ENCODE results near the gene IVL.

Gene IVL

DNA sequence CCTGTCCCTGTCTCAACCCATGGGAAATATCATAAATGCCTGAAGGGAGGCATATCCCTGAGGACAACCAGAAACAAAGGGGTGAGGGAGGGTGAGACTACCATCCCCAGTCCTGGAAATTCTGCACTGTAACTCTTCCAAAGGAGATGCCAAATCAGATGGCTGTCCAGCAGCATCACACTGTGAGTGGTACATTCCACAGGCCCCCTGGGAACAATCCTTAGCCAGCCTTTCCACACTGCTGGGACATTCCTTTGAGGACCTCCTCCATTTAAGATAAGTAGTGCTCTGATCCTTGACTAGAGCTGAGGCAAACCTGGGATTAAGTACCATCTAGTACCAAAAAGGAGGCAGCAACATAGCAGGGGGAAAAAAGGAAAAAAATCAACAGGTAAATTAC, 10.7 kb downstream of the IVL start:
- no peak overlapping the region for H3K4me3 ChIP-seq (ENCODE audit: control insufficient read depth, low read depth, low read length)
- no peak for DNase-seq (ENCODE audit: low read depth)
- TF ChIP-seq, protein P1, sequence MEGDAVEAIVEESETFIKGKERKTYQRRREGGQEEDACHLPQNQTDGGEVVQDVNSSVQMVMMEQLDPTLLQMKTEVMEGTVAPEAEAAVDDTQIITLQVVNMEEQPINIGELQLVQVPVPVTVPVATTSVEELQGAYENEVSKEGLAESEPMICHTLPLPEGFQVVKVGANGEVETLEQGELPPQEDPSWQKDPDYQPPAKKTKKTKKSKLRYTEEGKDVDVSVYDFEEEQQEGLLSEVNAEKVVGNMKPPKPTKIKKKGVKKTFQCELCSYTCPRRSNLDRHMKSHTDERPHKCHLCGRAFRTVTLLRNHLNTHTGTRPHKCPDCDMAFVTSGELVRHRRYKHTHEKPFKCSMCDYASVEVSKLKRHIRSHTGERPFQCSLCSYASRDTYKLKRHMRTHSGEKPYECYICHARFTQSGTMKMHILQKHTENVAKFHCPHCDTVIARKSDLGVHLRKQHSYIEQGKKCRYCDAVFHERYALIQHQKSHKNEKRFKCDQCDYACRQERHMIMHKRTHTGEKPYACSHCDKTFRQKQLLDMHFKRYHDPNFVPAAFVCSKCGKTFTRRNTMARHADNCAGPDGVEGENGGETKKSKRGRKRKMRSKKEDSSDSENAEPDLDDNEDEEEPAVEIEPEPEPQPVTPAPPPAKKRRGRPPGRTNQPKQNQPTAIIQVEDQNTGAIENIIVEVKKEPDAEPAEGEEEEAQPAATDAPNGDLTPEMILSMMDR (conservative IDR thresholded peaks at IDR 0.05; ENCODE audit: control insufficient read depth, insufficient read depth, low read depth, low read length), result no peak

DNA sequence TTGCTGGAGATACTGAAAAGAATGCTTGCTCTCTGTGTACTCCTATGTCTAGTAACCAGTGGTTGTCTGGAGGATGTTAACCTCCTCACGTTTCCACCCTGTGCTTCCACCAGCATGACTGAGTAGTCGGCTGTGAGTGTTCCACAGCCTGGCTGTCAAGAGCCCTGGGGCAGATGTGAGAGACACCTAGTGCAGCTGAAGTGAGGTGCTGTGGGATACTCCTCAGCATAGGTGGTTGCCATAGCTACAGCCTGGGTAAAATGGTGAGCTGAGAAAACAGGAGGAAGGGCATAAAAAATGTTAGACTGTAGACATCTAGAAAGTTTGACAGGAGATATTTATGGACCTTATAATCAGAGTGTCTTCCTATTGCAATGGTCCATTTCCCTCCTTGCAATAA, 15.8 kb downstream of the IVL start:
- no peak for DNase-seq (ENCODE audit: low read depth)
- H3K4me3 ChIP-seq (ENCODE audit: control insufficient read depth, low read depth, low read length), result no peak overlapping the region
- TF ChIP-seq, protein P1 (conservative IDR thresholded peaks at IDR 0.05; ENCODE audit: control insufficient read depth, insufficient read depth, low read depth, low read length), result no peak

DNA sequence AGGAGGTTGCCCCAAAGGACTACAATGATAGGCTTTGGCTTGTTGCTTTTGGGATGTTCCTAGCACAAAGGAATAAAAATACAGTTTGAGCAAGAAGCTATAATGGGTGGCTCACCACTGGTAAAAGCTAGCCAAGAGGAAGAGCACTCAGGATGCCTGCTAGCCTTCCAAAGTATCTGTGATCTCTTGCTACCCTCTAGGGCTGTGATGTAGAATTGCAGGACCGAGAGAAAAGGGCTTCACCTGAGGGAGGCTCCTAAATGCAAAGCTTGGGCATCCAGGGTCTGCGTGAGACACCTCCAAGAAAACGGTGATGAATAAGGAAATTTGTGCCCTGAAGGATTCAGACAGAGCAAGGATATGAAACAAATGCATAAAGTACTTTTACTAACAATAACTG, 17.7 kb downstream of the IVL start:
- DNase-seq (ENCODE audit: low read depth), result peak; percentile 40
- TF ChIP-seq, protein P1 (conservative IDR thresholded peaks at IDR 0.05; ENCODE audit: control insufficient read depth, insufficient read depth, low read depth, low read length), result peak; percentile 51
- H3K4me3 ChIP-seq (ENCODE audit: control insufficient read depth, low read depth, low read length), result no peak overlapping the region

DNA sequence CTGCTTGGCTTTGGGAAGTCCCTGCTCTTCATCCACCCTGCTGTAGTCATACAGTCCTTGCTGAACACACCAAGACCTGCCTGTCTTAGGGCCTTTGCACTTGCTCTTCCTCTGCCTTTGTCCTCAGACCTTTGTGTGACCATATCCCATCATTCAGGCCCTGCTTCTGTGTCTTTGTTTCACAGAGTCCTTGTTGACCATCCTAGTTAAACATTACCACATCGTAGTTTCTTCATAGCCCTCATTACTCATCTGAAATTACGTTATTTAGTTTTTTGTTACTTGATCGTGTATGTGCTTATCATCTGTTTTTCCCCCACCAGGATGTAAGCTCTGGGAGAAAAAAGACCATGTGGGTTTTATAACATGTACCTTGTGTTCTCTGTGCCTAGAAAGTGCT, 20.3 kb downstream of the IVL start:
- DNase-seq (ENCODE audit: low read depth), result no peak
- no peak overlapping the region for H3K4me3 ChIP-seq (ENCODE audit: control insufficient read depth, low read depth, low read length)
- TF ChIP-seq, protein P1 (conservative IDR thresholded peaks at IDR 0.05; ENCODE audit: control insufficient read depth, insufficient read depth, low read depth, low read length), result no peak

DNA sequence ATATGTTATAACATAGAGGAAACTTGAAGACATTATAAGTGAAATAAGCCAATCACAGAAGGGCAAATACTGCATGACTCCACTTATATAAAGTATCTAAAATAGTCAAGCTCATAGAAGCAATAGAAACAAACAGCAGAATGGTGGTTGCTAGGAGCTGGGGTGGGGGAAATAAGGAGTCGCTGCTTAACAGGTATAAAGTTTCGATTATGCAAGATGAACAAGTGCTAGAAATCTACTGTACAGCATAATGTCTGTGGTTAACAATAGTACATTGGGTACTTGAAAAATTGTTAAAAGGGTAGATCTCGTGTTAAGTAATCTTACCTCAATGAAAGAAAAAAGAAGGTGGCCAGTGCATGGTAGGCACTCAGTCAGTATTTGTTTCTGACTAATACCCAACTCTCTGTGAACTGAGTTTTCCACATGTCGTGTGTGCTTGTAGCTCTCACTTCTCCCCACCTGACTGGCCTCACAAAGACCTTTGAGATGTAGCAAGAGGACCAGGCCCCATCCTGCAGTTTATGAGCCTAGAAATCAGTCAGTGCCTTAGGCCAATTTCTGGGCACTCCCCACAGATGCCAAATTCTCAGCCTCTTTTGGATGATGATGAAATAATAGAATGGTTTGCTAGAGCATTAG, 23.9 kb downstream of the IVL start:
- no peak for DNase-seq (ENCODE audit: low read depth)
- TF ChIP-seq, protein P1 (conservative IDR thresholded peaks at IDR 0.05; ENCODE audit: control insufficient read depth, insufficient read depth, low read depth, low read length), result no peak
- H3K4me3 ChIP-seq (ENCODE audit: control insufficient read depth, low read depth, low read length), result no peak overlapping the region

DNA sequence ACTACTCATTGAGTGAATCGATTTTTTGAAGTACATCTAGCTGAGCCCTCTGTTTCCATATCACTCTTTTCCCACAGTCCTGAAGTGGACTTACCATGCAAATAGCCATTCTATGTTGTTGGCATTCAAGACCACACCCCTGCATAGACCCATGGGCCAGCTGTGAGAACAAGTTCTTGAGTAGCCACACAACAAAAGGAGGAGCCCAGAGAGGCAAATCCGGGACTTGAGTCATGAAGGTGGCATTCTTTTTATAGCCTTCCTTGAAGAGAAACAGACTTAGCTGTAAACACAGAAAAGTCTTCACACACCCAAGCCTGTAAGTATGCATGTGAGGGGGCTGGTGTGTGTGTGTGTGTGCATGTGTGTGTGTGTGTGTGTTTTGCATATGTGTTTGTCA, 24.9 kb downstream of the IVL start:
- TF ChIP-seq, protein P1 (conservative IDR thresholded peaks at IDR 0.05; ENCODE audit: control insufficient read depth, insufficient read depth, low read depth, low read length), result no peak
- H3K4me3 ChIP-seq (ENCODE audit: control insufficient read depth, low read depth, low read length), result no peak overlapping the region
- DNase-seq (ENCODE audit: low read depth), result no peak

DNA sequence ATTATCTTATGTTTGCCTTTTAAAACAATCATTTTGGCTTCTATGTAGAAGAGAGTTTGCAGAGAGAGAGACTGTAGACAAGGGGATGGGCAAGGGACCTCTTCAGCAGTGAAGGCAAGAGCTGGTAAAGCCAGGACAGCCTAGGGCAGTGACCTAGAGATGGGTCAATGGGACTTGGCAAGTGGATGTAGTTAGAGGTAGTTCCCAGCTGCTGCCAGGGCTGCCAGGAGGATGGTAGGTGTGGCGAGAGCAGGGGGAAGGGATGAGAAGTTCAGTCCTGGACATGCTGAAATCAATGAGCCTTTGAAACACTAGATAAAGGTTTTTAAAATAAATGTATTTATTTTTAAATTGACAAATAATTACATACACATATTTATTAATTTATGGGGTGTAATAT, 32.3 kb downstream of the IVL start:
- H3K4me3 ChIP-seq (ENCODE audit: control insufficient read depth, low read depth, low read length), result no peak overlapping the region
- DNase-seq (ENCODE audit: low read depth), result no peak
- TF ChIP-seq, protein P1 (conservative IDR thresholded peaks at IDR 0.05; ENCODE audit: control insufficient read depth, insufficient read depth, low read depth, low read length), result no peak

All from fibroblast of mammary gland (primary cell).